HG03097 (cell line): ENCODE data around the gene C22orf23.
"Not testable (repeated sequence)": the region's sequence is repeated elsewhere in the genome, so short reads cannot be mapped to it uniquely, and the experiment has no call there.

ENCODE experiments used
- ATAC-seq: cut with Tn5 transposase; IDR thresholded peaks from one replicate; pipeline ENCODE4 v1.9.1; 2021; ENCODE audit not compliant: unreplicated experiment, low FRiP score

C22orf23 gene

GRCh38 chr22:37982938-37983859 is 29.8 kb upstream of the C22orf23 start:
- no peak for ATAC-seq

- no peak for ATAC-seq
Measured at GRCh38 chr22:37982151-37982785, 28.9 kb upstream of the C22orf23 start.

GRCh38 chr22:37981282-37982011 is 28.0 kb upstream of the C22orf23 start:
- no peak for ATAC-seq

- ATAC-seq, result no peak
Measured at GRCh38 chr22:37979782-37980181, 26.4 kb upstream of the C22orf23 start.

- no peak for ATAC-seq
Measured at GRCh38 chr22:37976547-37976946, 23.1 kb upstream of the C22orf23 start.

- not testable (repeated sequence) for ATAC-seq
Measured at GRCh38 chr22:37976022-37976421, 22.6 kb upstream of the C22orf23 start.

- ATAC-seq, result no peak
Measured at GRCh38 chr22:37975153-37975552, 21.8 kb upstream of the C22orf23 start.

- ATAC-seq, result no peak
Measured at GRCh38 chr22:37973271-37974170, 20.1 kb upstream of the C22orf23 start.

GRCh38 chr22:37972527-37972926 is 19.1 kb upstream of the C22orf23 start:
- no peak for ATAC-seq

GRCh38 chr22:37971475-37972434 is 18.4 kb upstream of the C22orf23 start:
- no peak for ATAC-seq

- ATAC-seq, result no peak
Measured at GRCh38 chr22:37970864-37971263, 17.5 kb upstream of the C22orf23 start.

GRCh38 chr22:37968452-37969251 is 15.3 kb upstream of the C22orf23 start:
- ATAC-seq, result no peak

GRCh38 chr22:37967637-37968451 is 14.4 kb upstream of the C22orf23 start:
- no peak for ATAC-seq

- no peak for ATAC-seq
Measured at GRCh38 chr22:37967147-37967546, 13.7 kb upstream of the C22orf23 start.

- no peak for ATAC-seq
Measured at GRCh38 chr22:37965940-37966664, 12.7 kb upstream of the C22orf23 start.

GRCh38 chr22:37961062-37961461 is 7.7 kb upstream of the C22orf23 start:
- no peak for ATAC-seq
